GM19043 (cell line): ENCODE data around the gene FOXP3.

Source experiments
- ATAC-seq: cut with Tn5 transposase; IDR thresholded peaks from one replicate; pipeline ENCODE4 v1.9.1; 2021; ENCODE audit warnings: low read depth; ENCODE audit not compliant: unreplicated experiment

The FOXP3 gene

GRCh38 chrX:49250578-49250977 is 13.9 kb downstream of the FOXP3 start:
- no peak for ATAC-seq

DNA sequence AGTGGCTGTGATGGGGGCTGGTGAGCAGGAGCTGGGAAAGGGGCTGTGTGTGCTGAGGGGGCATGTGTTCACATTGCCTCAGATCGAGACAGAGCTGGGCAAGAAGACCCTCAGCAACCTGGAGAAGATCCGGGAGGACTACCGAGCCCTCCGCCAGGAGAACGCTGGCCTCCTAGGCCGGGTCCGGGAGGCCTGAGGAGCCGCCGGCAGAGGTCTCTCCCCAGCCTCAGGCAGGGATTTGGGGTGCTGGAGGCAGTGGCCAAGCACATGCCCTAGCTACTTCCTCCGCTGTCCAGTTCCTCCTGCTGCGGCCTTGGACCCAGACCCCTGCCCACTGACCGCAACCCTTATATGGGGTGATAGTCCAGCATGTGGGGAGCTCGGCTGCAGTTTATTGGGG is 14.4 kb downstream of the FOXP3 start:
- no peak for ATAC-seq

- ATAC-seq, result no peak
Measured at GRCh38 chrX:49249616-49250015, 14.9 kb downstream of the FOXP3 start.

DNA sequence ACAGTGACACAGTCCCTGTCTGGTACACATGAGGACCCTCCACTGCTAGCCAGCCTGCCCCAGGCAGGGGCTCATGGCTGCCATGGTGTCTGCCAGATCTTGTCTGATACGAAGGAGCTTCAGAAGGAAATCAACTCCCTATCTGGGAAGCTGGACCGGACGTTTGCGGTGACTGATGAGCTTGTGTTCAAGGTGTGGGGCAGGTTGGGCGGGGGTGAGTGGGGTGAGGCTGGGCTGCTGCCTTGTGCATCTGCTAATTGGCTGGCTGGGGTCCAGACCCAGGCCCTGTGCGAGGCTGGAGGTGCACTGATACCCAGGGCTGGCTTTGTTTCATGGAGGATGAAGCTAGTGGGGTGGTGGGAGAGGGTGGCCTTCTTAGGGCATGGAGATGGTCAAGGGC is 15.4 kb downstream of the FOXP3 start:
- no peak for ATAC-seq

- no peak for ATAC-seq
Measured at GRCh38 chrX:49247916-49248811, 16.3 kb downstream of the FOXP3 start.

DNA sequence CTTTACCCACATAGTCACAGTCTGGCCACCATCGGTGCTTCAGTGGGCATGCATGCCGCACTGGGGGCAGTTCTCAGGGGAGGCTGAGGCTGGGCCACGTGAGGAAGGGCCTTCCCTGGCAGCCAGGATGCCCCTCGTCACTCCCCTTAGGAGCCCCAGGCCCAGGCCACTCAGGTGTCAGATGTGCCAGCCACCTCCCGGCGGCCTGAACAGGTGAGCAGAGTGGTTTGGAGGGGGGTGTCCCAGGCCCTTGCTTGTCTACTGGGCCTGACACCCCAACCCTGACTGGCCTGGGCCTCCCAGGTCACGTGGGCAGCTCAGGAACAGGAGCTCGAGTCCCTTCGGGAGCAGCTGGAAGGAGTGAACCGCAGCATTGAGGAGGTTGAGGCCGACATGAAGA is 17.2 kb downstream of the FOXP3 start:
- ATAC-seq, result no peak

DNA sequence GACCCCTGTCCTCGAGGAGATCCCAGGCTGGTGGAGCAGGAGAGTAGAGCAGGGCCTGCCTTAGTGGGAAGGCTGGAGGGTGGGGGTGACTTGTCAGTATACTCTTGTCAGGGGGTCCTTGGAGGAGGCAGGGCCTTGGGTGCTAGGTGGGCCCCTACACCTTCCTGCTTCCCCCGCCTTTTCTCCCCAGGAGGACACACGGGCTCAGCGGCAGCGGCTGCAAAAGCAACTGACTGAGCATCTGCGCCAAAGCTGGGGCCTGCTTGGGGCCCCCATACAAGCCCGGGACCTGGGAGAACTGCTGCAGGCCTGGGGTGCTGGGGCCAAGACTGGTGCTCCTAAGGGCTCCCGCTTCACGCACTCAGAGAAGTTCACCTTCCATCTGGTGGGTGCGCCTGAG is 18.0 kb downstream of the FOXP3 start:
- no peak for ATAC-seq

DNA sequence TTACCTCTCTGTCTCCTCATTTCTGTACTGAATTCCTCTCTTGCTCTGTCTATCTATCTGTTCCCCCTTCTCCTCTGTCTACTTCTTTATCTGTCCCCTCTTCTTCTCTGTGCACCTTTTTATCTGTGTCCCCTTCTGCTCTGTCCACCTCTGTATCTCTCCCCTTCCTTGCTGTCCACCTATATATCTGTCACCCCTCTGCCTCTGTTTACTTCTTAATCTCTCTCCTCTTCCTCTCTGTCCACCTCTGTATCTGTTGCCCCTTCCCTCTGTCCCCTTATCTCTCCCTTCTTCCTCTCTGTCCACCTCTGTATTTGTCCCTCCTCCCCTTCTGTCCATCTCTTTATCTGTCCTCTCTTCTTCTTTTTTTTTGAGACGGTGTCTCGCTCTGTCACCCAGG is 20.3 kb downstream of the FOXP3 start:
- no peak for ATAC-seq

GRCh38 chrX:49243166-49243565 is 21.3 kb downstream of the FOXP3 start:
- no peak for ATAC-seq

- ATAC-seq, result no peak
Measured at GRCh38 chrX:49242545-49243066, 21.9 kb downstream of the FOXP3 start.

GRCh38 chrX:49238735-49239134 is 25.8 kb downstream of the FOXP3 start:
- no peak for ATAC-seq

DNA sequence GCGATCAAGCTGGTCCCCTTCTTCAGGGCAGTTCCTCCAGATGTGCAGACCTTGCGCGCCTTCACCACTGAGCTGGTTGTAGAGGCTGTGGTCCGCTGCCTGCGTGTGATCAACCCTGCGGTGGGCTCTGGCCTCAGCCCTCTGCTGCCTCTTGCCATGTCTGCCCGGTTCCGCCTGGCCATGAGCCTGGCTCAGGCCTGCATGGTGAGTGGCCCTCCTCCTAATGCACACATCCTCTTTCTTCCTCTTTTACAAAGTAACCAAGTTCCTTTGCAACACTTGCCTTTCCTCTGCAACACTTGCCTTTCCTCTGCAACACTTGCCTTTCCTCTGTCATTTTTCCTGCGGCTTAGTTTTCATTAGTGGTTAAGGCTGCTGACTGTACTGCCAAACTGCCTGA is 27.4 kb downstream of the FOXP3 start:
- ATAC-seq, result no peak

DNA sequence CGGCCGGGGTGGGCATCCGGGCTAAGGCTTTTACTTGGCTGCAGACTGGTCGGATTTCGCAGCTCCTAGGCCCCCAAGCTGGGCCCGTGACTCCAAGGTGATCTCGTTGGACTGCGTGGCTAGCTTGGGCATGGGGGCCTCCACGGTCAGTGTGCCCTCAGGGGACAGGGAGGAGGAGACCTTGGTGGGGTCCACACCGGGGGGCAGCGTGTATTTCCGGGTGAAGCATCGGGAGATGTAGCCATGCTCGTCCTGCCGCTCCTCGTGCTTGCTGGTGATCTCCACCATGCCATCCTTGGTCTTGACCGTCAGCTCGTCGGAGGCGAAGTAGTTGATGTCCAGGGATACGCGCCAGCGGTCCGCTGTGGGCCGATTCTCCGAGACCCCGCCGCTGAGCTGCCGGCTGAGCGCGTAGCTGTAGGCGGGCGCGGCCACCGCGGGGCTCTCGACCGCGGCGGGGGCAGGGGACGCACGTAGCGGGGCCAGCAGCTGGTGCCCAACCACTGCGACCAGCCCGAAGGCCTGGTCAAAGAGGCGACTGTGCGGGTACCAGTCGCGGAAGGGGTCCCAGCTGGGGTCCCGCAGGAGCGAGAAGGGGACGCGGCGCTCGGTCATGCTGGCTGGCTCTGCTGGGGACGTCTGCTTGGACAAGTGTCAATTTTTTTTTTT is 30.5 kb downstream of the FOXP3 start:
- no peak for ATAC-seq

DNA sequence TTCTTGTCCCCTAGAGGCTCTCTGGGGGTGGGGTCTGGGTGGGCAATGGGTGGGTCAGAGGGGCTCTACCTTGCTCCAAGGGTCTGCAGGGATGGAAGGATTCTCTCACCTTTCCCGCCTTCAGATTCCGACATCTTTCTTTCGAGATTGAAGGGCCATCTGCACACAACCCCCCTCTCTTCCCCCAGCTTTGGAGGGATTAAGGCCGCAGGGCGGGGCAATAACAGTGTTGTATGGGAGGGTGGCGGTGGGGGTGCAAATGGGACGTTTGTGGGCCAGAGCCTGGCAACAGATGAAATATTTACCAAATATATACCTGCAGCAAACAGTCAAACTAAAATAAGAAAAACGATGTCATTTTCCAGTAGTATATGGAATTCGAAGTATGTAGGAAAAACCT is 31.3 kb downstream of the FOXP3 start, which contains the start of gene CACNA1F:
TSS of gene CACNA1F (minus strand) at position 165 of the 400 bp plus-strand sequence. CDS start at position 134, 31 bp downstream.
- no peak for ATAC-seq

GRCh38 chrX:49232525-49232924 is 32.0 kb downstream of the FOXP3 start:
- ATAC-seq, result no peak

DNA sequence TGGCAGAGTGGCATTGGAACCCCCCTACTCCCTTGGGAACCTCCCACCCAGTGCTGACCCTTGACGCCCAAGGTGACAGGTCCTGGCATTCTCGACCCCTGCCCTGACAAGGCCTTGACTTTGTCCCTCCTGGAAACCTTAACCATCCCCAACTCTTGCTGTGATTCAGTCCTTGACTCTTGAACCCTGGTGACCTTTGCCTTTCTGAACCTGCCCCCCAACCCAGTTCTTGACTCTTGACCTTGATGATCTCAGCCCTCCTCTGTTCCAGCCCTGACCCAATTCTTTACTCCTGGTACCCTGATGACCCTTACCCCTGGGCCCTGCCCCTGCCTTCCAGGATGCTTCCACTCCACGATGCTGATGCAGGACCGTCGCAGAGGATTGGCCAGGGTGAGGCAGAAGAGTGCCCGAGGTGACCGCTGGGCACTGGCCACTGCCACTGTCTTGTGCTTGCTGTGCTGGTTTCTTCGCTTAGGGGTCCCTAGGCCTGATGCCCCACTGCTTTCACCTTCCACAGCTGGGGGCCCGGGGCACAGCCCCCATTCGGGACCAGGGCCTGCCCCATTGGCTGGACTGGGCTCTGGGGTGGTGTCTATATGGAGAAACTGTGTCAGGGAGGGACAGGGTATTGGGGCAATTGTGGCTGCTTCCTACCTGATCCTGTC is 33.0 kb downstream of the FOXP3 start:
- ATAC-seq, result no peak

GRCh38 chrX:49230500-49231232 is 33.8 kb downstream of the FOXP3 start:
- ATAC-seq, result peak; percentile 62

- no peak for ATAC-seq
Measured at GRCh38 chrX:49228185-49228584, 36.3 kb downstream of the FOXP3 start.

- ATAC-seq, result no peak
Measured at GRCh38 chrX:49227726-49228125, 36.8 kb downstream of the FOXP3 start.

- no peak for ATAC-seq
Measured at GRCh38 chrX:49226946-49227345, 37.6 kb downstream of the FOXP3 start.
